ENCODE measurements around the gene HDAC9.
A peak's percentile ranks its signal among the peaks of the same experiment; 100 is the strongest.

The HDAC9 gene

GRCh38 chr7:18546576-18546975 lies 51.0 kb downstream of the HDAC9 start:
- Histone ChIP-seq H4K20me1 (ENCODE audit: insufficient read depth, low read length) (no peaks in the 10 kb centered on the region), H2AFZ (ENCODE audit: low read depth, low read length) (no peak overlapping the region), H3K79me2 (ENCODE audit: low read length) (0 out of 2 replicates have a peak, but pooled peaks cover 3% of the 10 kb centered on the region), H3K27ac (ENCODE audit: low read length) (no peak overlapping the region), H3K4me1 (ENCODE audit: low read length) (peaks cover 39% of the 10 kb centered on the region), H3K4me2 (ENCODE audit: low read length) (no peak overlapping the region), H3K4me3 (ENCODE audit: low read length) (no peak overlapping the region), H3K9me3 (ENCODE audit: insufficient read depth, low read length) (no peaks in the 10 kb centered on the region), H3K36me3 (replicated peaks; ENCODE audit: low read depth, low read length) (no peaks in the 10 kb centered on the region), H3K9ac (ENCODE audit: low read length) (no peak overlapping the region), H3K27me3 (ENCODE audit: low read depth, low read length) (no peaks in the 10 kb centered on the region)
- TF ChIP-seq, protein P1, sequence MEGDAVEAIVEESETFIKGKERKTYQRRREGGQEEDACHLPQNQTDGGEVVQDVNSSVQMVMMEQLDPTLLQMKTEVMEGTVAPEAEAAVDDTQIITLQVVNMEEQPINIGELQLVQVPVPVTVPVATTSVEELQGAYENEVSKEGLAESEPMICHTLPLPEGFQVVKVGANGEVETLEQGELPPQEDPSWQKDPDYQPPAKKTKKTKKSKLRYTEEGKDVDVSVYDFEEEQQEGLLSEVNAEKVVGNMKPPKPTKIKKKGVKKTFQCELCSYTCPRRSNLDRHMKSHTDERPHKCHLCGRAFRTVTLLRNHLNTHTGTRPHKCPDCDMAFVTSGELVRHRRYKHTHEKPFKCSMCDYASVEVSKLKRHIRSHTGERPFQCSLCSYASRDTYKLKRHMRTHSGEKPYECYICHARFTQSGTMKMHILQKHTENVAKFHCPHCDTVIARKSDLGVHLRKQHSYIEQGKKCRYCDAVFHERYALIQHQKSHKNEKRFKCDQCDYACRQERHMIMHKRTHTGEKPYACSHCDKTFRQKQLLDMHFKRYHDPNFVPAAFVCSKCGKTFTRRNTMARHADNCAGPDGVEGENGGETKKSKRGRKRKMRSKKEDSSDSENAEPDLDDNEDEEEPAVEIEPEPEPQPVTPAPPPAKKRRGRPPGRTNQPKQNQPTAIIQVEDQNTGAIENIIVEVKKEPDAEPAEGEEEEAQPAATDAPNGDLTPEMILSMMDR (IDR thresholded peaks at IDR 0.05; ENCODE audit: low read depth, low read length) = no peak
- TF ChIP-seq EZH2phosphoT487 (IDR thresholded peaks at IDR 0.05; ENCODE audit: low read depth) = no peak

DNA sequence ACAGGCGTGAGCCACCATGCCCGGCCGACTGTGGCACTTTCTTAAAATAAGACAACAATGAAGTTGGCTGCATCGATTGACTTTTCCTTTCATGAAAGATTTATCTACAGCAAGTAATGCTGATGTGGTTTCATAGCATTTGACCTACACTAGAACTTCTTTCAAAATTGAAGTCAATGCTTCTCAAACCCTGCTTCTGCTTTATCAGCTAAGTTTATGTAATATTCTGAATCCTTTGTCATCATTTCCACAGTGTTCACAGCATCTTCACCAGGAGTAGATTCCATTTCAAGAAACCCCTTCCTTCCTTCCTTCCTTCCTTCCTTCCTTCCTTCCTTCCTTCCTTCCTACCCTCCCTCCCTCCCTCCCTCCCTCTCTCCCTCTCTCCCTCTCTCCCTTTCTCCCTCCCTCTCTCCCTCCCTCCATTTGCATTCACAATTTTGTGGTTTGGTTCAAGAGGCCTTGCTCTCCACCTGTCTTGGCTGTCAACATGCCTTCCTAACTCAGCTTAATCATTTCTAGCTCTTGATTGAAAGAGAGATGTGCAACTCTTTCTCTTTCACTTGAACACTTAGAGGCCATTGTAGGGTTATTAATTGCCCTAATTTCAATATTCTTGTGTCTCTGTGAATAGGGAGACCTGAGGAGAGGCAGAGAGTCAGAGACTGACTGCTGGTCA lies 52.1 kb downstream of the HDAC9 start:
- Histone ChIP-seq H3K27ac (ENCODE audit: low read length) (peak overlapping the region; percentile 21), H4K20me1 (ENCODE audit: insufficient read depth, low read length) (no peaks in the 10 kb centered on the region), H3K79me2 (ENCODE audit: low read length) (0 out of 2 replicates have a peak, but pooled peaks cover 3% of the 10 kb centered on the region), H3K4me3 (ENCODE audit: low read length) (no peak overlapping the region), H2AFZ (ENCODE audit: low read depth, low read length) (no peak overlapping the region), H3K36me3 (replicated peaks; ENCODE audit: low read depth, low read length) (no peaks in the 10 kb centered on the region), H3K27me3 (ENCODE audit: low read depth, low read length) (no peaks in the 10 kb centered on the region), H3K9ac (ENCODE audit: low read length) (no peak overlapping the region), H3K4me2 (ENCODE audit: low read length) (peak overlapping the region; percentile 35), H3K9me3 (ENCODE audit: insufficient read depth, low read length) (no peaks in the 10 kb centered on the region), H3K4me1 (ENCODE audit: low read length) (peaks cover 40% of the 10 kb centered on the region)
- TF ChIP-seq, protein P1 (IDR thresholded peaks at IDR 0.05; ENCODE audit: low read depth, low read length) = no peak
- no peak for TF ChIP-seq EZH2phosphoT487 (IDR thresholded peaks at IDR 0.05; ENCODE audit: low read depth)

- Histone ChIP-seq H3K4me2 (ENCODE audit: low read length) (no peak overlapping the region), H3K36me3 (replicated peaks; ENCODE audit: low read depth, low read length) (no peaks in the 10 kb centered on the region), H3K79me2 (ENCODE audit: low read length) (no peaks in the 10 kb centered on the region), H3K9me3 (ENCODE audit: insufficient read depth, low read length) (no peaks in the 10 kb centered on the region), H3K9ac (ENCODE audit: low read length) (no peak overlapping the region), H2AFZ (ENCODE audit: low read depth, low read length) (no peak overlapping the region), H3K4me1 (ENCODE audit: low read length) (peaks cover 40% of the 10 kb centered on the region), H4K20me1 (ENCODE audit: insufficient read depth, low read length) (no peaks in the 10 kb centered on the region), H3K27ac (ENCODE audit: low read length) (no peak overlapping the region), H3K4me3 (ENCODE audit: low read length) (no peak overlapping the region), H3K27me3 (ENCODE audit: low read depth, low read length) (no peaks in the 10 kb centered on the region)
- TF ChIP-seq EZH2phosphoT487 (IDR thresholded peaks at IDR 0.05; ENCODE audit: low read depth) = no peak
- TF ChIP-seq, protein P1 (IDR thresholded peaks at IDR 0.05; ENCODE audit: low read depth, low read length) = no peak
Measured at GRCh38 chr7:18548534-18548933, 53.0 kb downstream of the HDAC9 start.

- H3K9me3 ChIP-seq (ENCODE audit: insufficient read depth, low read length) = no peaks in the 10 kb centered on the region
- no peak overlapping the region for H3K27ac ChIP-seq (ENCODE audit: low read length)
- no peaks in the 10 kb centered on the region for H3K27me3 ChIP-seq (ENCODE audit: low read depth, low read length)
- H3K4me1 ChIP-seq (ENCODE audit: low read length) = peaks cover 45% of the 10 kb centered on the region
- no peak for TF ChIP-seq EZH2phosphoT487 (IDR thresholded peaks at IDR 0.05; ENCODE audit: low read depth)
- TF ChIP-seq, protein P1 (IDR thresholded peaks at IDR 0.05; ENCODE audit: low read depth, low read length) = no peak
- H3K36me3 ChIP-seq (replicated peaks; ENCODE audit: low read depth, low read length) = no peaks in the 10 kb centered on the region
- H3K9ac ChIP-seq (ENCODE audit: low read length) = no peak overlapping the region
- no peak overlapping the region for H3K4me3 ChIP-seq (ENCODE audit: low read length)
- H3K4me2 ChIP-seq (ENCODE audit: low read length) = no peak overlapping the region
- H4K20me1 ChIP-seq (ENCODE audit: insufficient read depth, low read length) = no peaks in the 10 kb centered on the region
- H3K79me2 ChIP-seq (ENCODE audit: low read length) = no peaks in the 10 kb centered on the region
- H2AFZ ChIP-seq (ENCODE audit: low read depth, low read length) = no peak overlapping the region
Measured at GRCh38 chr7:18550574-18550973, 55.0 kb downstream of the HDAC9 start.

Data from OCI-LY3 (cell line).